AG04450 (cell line): ENCODE data around the gene PTGR3. TPM values are rescaled to one million over a fixed set of nuclear protein-coding genes. Genes with fewer than 3 reads are reported as not detected.

Source experiments
- CTCF ChIA-PET: fragments of 300-600, 350-600 bp; formaldehyde crosslinking; extraction: SDS; loops from one replicate; lab custom pipeline; 2022; ENCODE audit warnings: antibody characterized with exemption, inconsistent platforms; lab: Charles Lee
- POLR2A ChIA-PET: fragments of 350-600 bp; formaldehyde crosslinking; extraction: SDS; loops from one replicate; lab custom pipeline; 2021; ENCODE audit warnings: antibody characterized with exemption, inconsistent platforms; lab: Yijun Ruan, JAX
- DNase-seq: peaks from one replicate; pipeline ENCODE4 v3.0.0-alpha.2; 2011; ENCODE audit warnings: low read depth, low spot score
- H3K27ac ChIP-seq: one replicate; pipeline ENCODE4 v1.5.1; 2012; ENCODE audit warnings: low read depth, low read length, control low read depth
- H3K27me3 ChIP-seq: one replicate; pipeline ENCODE4 v1.6.0; 2012; ENCODE audit warnings: low read length; ENCODE audit not compliant: control insufficient read depth, insufficient read depth
- H3K4me3 ChIP-seq: 2 replicates; pipeline ENCODE4 v1.5.1; 2011; ENCODE audit warnings: mild to moderate bottlenecking, low read depth, low read length, control low read depth
- H3K9me3 ChIP-seq: 2 replicates; pipeline ENCODE4 v1.5.1; 2012; ENCODE audit warnings: low read length; ENCODE audit not compliant: control insufficient read depth, insufficient read depth
- CTCF ChIP-seq: IDR thresholded peaks from 2 replicates; pipeline ENCODE4 v1.5.1; 2011; ENCODE audit warnings: low read depth, low read length, control low read depth, inconsistent platforms
- polyA plus RNA-seq: library from polyadenylated mRNA; depleted of rRNA; stranded (reverse); fragments of >200 nt; gene quantifications from 2 replicates; pipeline ENCODE4 v1.2.3, GENCODE V29; 2011

Gene PTGR3
- polyA plus RNA-seq, 1 experiment, result 30.9 TPM

GRCh38 chr18:75170022-75170789, 38.7 kb downstream of the PTGR3 start:
- Histone ChIP-seq H3K4me3 (no peak overlapping the region), H3K27ac (no peak overlapping the region), H3K27me3 (peaks cover 18% of the 10 kb centered on the region), H3K9me3 (peaks cover 5% of the 10 kb centered on the region; the same call in 1 of the 2 replicates)
- DNase-seq, result no peak
- ChIA-PET POLR2A (no interaction called here), CTCF (interaction anchor here (0.5 to 2.6 kb wide), 2 partner anchors 130 to 518 kb away, joined by 3 to 12 read pairs; no protein-coding TSS in a partner anchor)
- TF ChIP-seq CTCF, result no peak

- Histone ChIP-seq H3K27me3 (peaks cover 16% of the 10 kb centered on the region), H3K9me3 (peaks cover 5% of the 10 kb centered on the region; the same call in 1 of the 2 replicates), H3K4me3 (no peak overlapping the region), H3K27ac (no peak overlapping the region)
- no peak for DNase-seq
- CTCF ChIA-PET, result interaction anchor here (2.6 kb wide), 1 partner anchor 517 kb away, joined by 12 read pairs; no protein-coding TSS in a partner anchor
- POLR2A ChIA-PET, result no interaction called here
- TF ChIP-seq CTCF, result no peak
Measured at GRCh38 chr18:75169411-75169810, 39.5 kb downstream of the PTGR3 start.

GRCh38 chr18:75168619-75169018, 40.3 kb downstream of the PTGR3 start:
- Histone ChIP-seq H3K4me3 (no peak overlapping the region), H3K27me3 (peaks cover 16% of the 10 kb centered on the region), H3K27ac (no peak overlapping the region), H3K9me3 (peaks cover 5% of the 10 kb centered on the region; the same call in 1 of the 2 replicates)
- DNase-seq, result no peak
- POLR2A ChIA-PET, result interaction anchor here (0.8 kb wide), 1 partner anchor 41 kb away, joined by 3 read pairs; no protein-coding TSS in a partner anchor
- TF ChIP-seq CTCF, result no peak
- CTCF ChIA-PET, result interaction anchor here (0.8 to 2.6 kb wide), 2 partner anchors 38 to 516 kb away, joined by 3 to 12 read pairs; no protein-coding TSS in a partner anchor

GRCh38 chr18:75167759-75168618, 41.0 kb downstream of the PTGR3 start:
- H3K27me3 ChIP-seq, result peaks cover 16% of the 10 kb centered on the region
- H3K9me3 ChIP-seq, result peaks cover 5% of the 10 kb centered on the region; the same call in 1 of the 2 replicates
- CTCF ChIA-PET, result interaction anchor here (0.8 to 2.6 kb wide), 2 partner anchors 37 to 516 kb away, joined by 3 to 12 read pairs; no protein-coding TSS in a partner anchor
- H3K27ac ChIP-seq, result no peak overlapping the region
- no peak for DNase-seq
- POLR2A ChIA-PET, result interaction anchor here (0.8 kb wide), 1 partner anchor 41 kb away, joined by 3 read pairs; no protein-coding TSS in a partner anchor
- TF ChIP-seq CTCF, result no peak
- peak overlapping the region; percentile 48 for H3K4me3 ChIP-seq
